GM12878 (cell line): Measurements from ENCODE around the gene GNAQ. TPM values are rescaled to one million over a fixed set of nuclear protein-coding genes. Genes with fewer than 3 reads are reported as not detected.

Experiments used
- ATAC-seq: fragments of 200-7000 bp; cut with Tn5 transposase; 3 replicates; pipeline ENCODE4 v1.9.1; 2020; ENCODE audit warnings: mild to moderate bottlenecking, moderate library complexity
- BruUV-seq: library from RNA; stranded (reverse); fragments of 400-500 nt; replicated peaks from 2 replicates; lab custom pipeline; 2021; lab: Mats Ljungman, UMichigan
- CTCF ChIA-PET: fragments of 300-600 bp; sonication (Branson Sonifier 250); formaldehyde crosslinking; extraction: SDS; loops from one replicate; lab custom pipeline; 2021; ENCODE audit warnings: inconsistent platforms; lab: Yijun Ruan, JAX
- POLR2A ChIA-PET: fragments of 350-600 bp; formaldehyde crosslinking; extraction: SDS; loops from one replicate; lab custom pipeline; 2021; ENCODE audit warnings: inconsistent platforms; lab: Charles Lee
- RAD21 ChIA-PET: fragments of 300-600 bp; sonication (Branson Sonifier 250); formaldehyde crosslinking; loops from one replicate; lab custom pipeline; 2023; ENCODE audit warnings: antibody characterized with exemption; ENCODE audit not compliant: unreplicated experiment; lab: Charles Lee
- SMC1A ChIA-PET: fragments of 300-600 bp; sonication (Branson Sonifier 250); formaldehyde crosslinking; loops from one replicate; lab custom pipeline; 2023; ENCODE audit not compliant: unreplicated experiment, uncharacterized antibody; lab: Charles Lee
- DNase-seq: peaks from one replicate; pipeline ENCODE4 v3.0.0-alpha.2; 2011; ENCODE audit warnings: low read depth, low spot score
- FAIRE-seq: peaks from 3 replicates; lab custom pipeline; 2011; peaks lifted over from hg19 to GRCh38; lab: Jason Lieb, UNC
- H2AFZ ChIP-seq: 2 replicates; pipeline ENCODE4 v1.6.0; 2011; ENCODE audit warnings: low read depth, low read length, control low read depth; ENCODE audit not compliant: control insufficient read depth
- H3K27ac ChIP-seq: 2 replicates; pipeline ENCODE4 v1.5.1; 2011; ENCODE audit warnings: control low read depth; ENCODE audit not compliant: control insufficient read depth, insufficient read depth
- H3K27me3 ChIP-seq, 2 experiments: replicated peaks in 1 of 2; 2 replicates each; pipeline versions ENCODE4 v1.6.0 to v1.6.1; 2011; ENCODE audit warnings: low read length in 1 of 2; ENCODE audit not compliant: control insufficient read depth in 2 of 2, insufficient read depth in 2 of 2
- H3K36me3 ChIP-seq, 2 experiments: 2 replicates each; pipeline ENCODE4 v1.5.1; 2011; ENCODE audit warnings: low read length in 1 of 2; ENCODE audit not compliant: control insufficient read depth in 2 of 2, insufficient read depth in 2 of 2
- H3K4me1 ChIP-seq: 2 replicates; pipeline ENCODE4 v1.6.1; 2011; ENCODE audit warnings: mild to moderate bottlenecking, low read length, moderate library complexity, mixed read lengths; ENCODE audit not compliant: control insufficient read depth, insufficient read depth
- H3K4me2 ChIP-seq: 2 replicates; pipeline ENCODE4 v1.6.0; 2011; ENCODE audit warnings: control low read depth; ENCODE audit not compliant: control insufficient read depth, insufficient read depth
- H3K4me3 ChIP-seq: fragments of 200-600 bp; sonication (generic); 2 replicates; pipeline ENCODE4 v1.5.1; 2016
- H3K79me2 ChIP-seq: 2 replicates; pipeline ENCODE4 v1.6.0; 2011; ENCODE audit warnings: low read length; ENCODE audit not compliant: control insufficient read depth, insufficient read depth
- H3K9ac ChIP-seq: 2 replicates; pipeline ENCODE4 v1.8.0; 2011; ENCODE audit warnings: low read length, control low read depth, mixed read lengths; ENCODE audit not compliant: control insufficient read depth, insufficient read depth
- H3K9me3 ChIP-seq: replicated peaks from 3 replicates; pipeline ENCODE4 v1.5.1; 2011; ENCODE audit warnings: mild to moderate bottlenecking, low read length; ENCODE audit not compliant: control insufficient read depth, insufficient read depth
- H4K20me1 ChIP-seq: 2 replicates; pipeline ENCODE4 v1.6.0; 2011; ENCODE audit not compliant: control insufficient read depth, insufficient read depth
- ASH2L ChIP-seq: fragments of 300-600, 200-600 bp; sonication (generic); IDR thresholded peaks from 2 replicates; pipeline ENCODE4 v1.6.1; 2017; ENCODE audit warnings: low read depth, mild to moderate bottlenecking, borderline replicate concordance
- BACH1 ChIP-seq: fragments of 450-650 bp; IDR thresholded peaks from 2 replicates; pipeline ENCODE4 v1.6.1; 2017; ENCODE audit warnings: mild to moderate bottlenecking, borderline replicate concordance
- BCLAF1 ChIP-seq: fragments of 450-650 bp; IDR thresholded peaks from 2 replicates; pipeline ENCODE4 v1.6.1; 2017; ENCODE audit warnings: antibody characterized with exemption, mild to moderate bottlenecking, moderate library complexity
- CREB1 ChIP-seq: IDR thresholded peaks from 2 replicates; pipeline ENCODE4 v1.6.1; 2012; ENCODE audit warnings: low read depth, mild to moderate bottlenecking, inconsistent platforms
- E2F8 ChIP-seq: fragments of 450-650 bp; IDR thresholded peaks from 2 replicates; pipeline ENCODE4 v1.6.1; 2018; ENCODE audit warnings: mild to moderate bottlenecking, low read depth, moderate library complexity; ENCODE audit not compliant: partially characterized antibody
- IRF3 ChIP-seq: fragments of 450-650 bp; IDR thresholded peaks from 2 replicates; pipeline ENCODE4 v1.6.1; 2014; ENCODE audit warnings: mild to moderate bottlenecking
- MTA2 ChIP-seq: fragments of 450-650 bp; IDR thresholded peaks from 2 replicates; pipeline ENCODE4 v1.6.1; 2016; ENCODE audit warnings: low read depth, mild to moderate bottlenecking, moderate library complexity
- MYB ChIP-seq: fragments of 150-350 bp; IDR thresholded peaks from 2 replicates; pipeline ENCODE4 v1.6.1; 2014; ENCODE audit warnings: mild to moderate bottlenecking, low read depth, low read length, borderline replicate concordance
- MYC ChIP-seq: IDR thresholded peaks from 2 replicates; pipeline ENCODE4 v1.6.1; 2011; ENCODE audit warnings: mild to moderate bottlenecking, low read length, moderate library complexity, inconsistent platforms; ENCODE audit not compliant: insufficient read depth, insufficient replicate concordance, insufficient read length, severe bottlenecking
- NRF1 ChIP-seq: conservative IDR thresholded peaks from 2 replicates; pipeline ENCODE4 v1.6.1; 2011; ENCODE audit warnings: mild to moderate bottlenecking, low read depth, low read length, improper control_type of control experiment
- RELB ChIP-seq: fragments of 450-650 bp; IDR thresholded peaks from 2 replicates; pipeline ENCODE4 v1.6.1; 2017; ENCODE audit warnings: low read depth, mild to moderate bottlenecking, moderate library complexity
- TCF7 ChIP-seq: IDR thresholded peaks from 2 replicates; pipeline ENCODE4 v1.6.1; 2014; ENCODE audit warnings: antibody characterized with exemption, borderline replicate concordance
- WRNIP1 ChIP-seq: IDR thresholded peaks from 2 replicates; pipeline ENCODE4 v1.6.1; 2011; ENCODE audit warnings: low read depth, low read length, improper control_type of control experiment, borderline replicate concordance
- YBX1 ChIP-seq: fragments of 450-650 bp; IDR thresholded peaks from 2 replicates; pipeline ENCODE4 v1.6.1; 2016; ENCODE audit warnings: antibody characterized with exemption
- WGBS: methylation state at CpG from one replicate; pipeline ENCODE4 v1.1.6; 2016; ENCODE audit warnings: low lambda C conversion rate; ENCODE audit not compliant: insufficient replicate concordance, insufficient coverage; ENCODE audit errors: missing lambda C conversion rate; 5-methylcytosine and 5-hydroxymethylcytosine counted together
- in situ Hi-C: fragments of 300-500 bp; cut with MboI; formaldehyde crosslinking; loops from 9 replicates; pipeline ENCODE4 v1.14.3; 2018; ENCODE audit warnings: mixed read lengths
- intact Hi-C: fragments of 100-400 bp; cut with micrococcal nuclease; formaldehyde crosslinking; loops from one replicate; pipeline ENCODE4 v1.14.2; 2022; ENCODE audit not compliant: unreplicated experiment
- polyA plus RNA-seq, 11 experiments: library from polyadenylated mRNA; depleted of rRNA in 4 of 11; unstranded in 6 of 11; stranded (reverse) in 5 of 11; fragments of >200 nt; fragmentation: Nextera tagmentation in 4 of 11; fragmentation: Illumina TruSeq in 1 of 11; extraction: Ambion mirVana in 4 of 11; extraction: Trizol in 1 of 11; gene quantifications; 1 replicate in 1 of 11; 2 replicates in 10 of 11; pipeline versions ENCODE4 v1.2.1 to v1.2.3, GENCODE V29; 2011 to 2016; ENCODE audit warnings: inconsistent platforms in 2 of 11, missing spikeins in 2 of 11, low read depth in 1 of 11
- total RNA-seq, 4 experiments: library from RNA; depleted of rRNA in 3 of 4; stranded (reverse); fragments of >200 nt in 3 of 4; fragmentation: Illumina TruSeq in 1 of 4; extraction: Trizol in 1 of 4; gene quantifications; 2 replicates each; pipeline versions ENCODE4 v1.2.1 to v1.2.3, GENCODE V29; 2013 to 2021

GNAQ gene
- total and polyA plus RNA-seq, 10 of the 15 experiments (the other 5 are each of a cell fraction or from before 2014, with no cell fraction given) = 0.15 to 47.2 (median 0.49) TPM

- TF ChIP-seq BACH1 (no peak), ASH2L (no peak), NRF1 (no peak)
- TF ChIP-seq, all 136 proteins: peak for 0
Measured at GRCh38 chr9:77911928-77912327, 119.7 kb downstream of the GNAQ start (continued).

GRCh38 chr9:77910194-77910621 is 121.4 kb downstream of the GNAQ start:
- intact Hi-C loops = no loop called here
- BruUV-seq = no TSS peak
- no peaks in the 10 kb centered on the region for H3K27me3 ChIP-seq
- no peak overlapping the region for H3K4me3 ChIP-seq
- ChIA-PET RAD21 (interaction anchor here (1.4 kb wide), 1 partner anchor 11 kb away, joined by 3 read pairs; no protein-coding TSS in a partner anchor), CTCF (interaction anchor here (0.7 to 4.9 kb wide), 3 partner anchors 13 to 114 kb away, joined by 3 to 44 read pairs (median 3); no protein-coding TSS in a partner anchor), POLR2A (interaction anchor here (1.1 kb wide), 2 partner anchors 12 to 18 kb away, joined by 3 read pairs; no protein-coding TSS in a partner anchor), SMC1A (interaction anchor here (1.0 to 5.4 kb wide), 7 partner anchors 12 to 125 kb away, joined by 3 to 55 read pairs (median 4); no protein-coding TSS in a partner anchor)
- in situ Hi-C loops = no loop called here
- no peaks in the 10 kb centered on the region for H3K36me3 ChIP-seq
- no peak overlapping the region for H3K4me2 ChIP-seq
- WGBS = 24% methylated on average over 5 of the region's 5 CpGs
- H3K79me2 ChIP-seq = no peaks in the 10 kb centered on the region
- no peak overlapping the region for H2AFZ ChIP-seq
- FAIRE-seq = no peak
- no peak for DNase-seq
- no peaks in the 10 kb centered on the region for H3K4me1 ChIP-seq
- ATAC-seq = peak; percentile 16; the same call in 2 of the 3 replicates
- no peaks in the 10 kb centered on the region for H4K20me1 ChIP-seq
- no peaks in the 10 kb centered on the region for H3K9me3 ChIP-seq
- no peak overlapping the region for H3K9ac ChIP-seq
- H3K27ac ChIP-seq = no peak overlapping the region
- TF ChIP-seq YBX1 (no peak), TCF7 (no peak), WRNIP1 (no peak), MYC (no peak), BCLAF1 (no peak), CREB1 (no peak), RELB (no peak), MYB (no peak), MTA2 (no peak), IRF3 (no peak), E2F8 (no peak)
